Stimulated activated CD8-positive, alpha-beta memory T cell treated with anti-CD3 and anti-CD28 coated beads, Interleukin-7, amount 100 ng/mL, for 4 hours (primary cell): ENCODE data around the gene VEPH1.

ENCODE experiments used
- DNase-seq, 2 donors: peaks; one replicate each; pipeline ENCODE4 v3.0.0-alpha.2; 2020; ENCODE audit warnings: low read depth in 2 of 2

VEPH1 gene

GRCh38 chr3:157429708-157430107 lies 73.5 kb downstream of the VEPH1 start:
- no peak for DNase-seq

- no peak for DNase-seq
Measured at GRCh38 chr3:157428853-157429252, 74.4 kb downstream of the VEPH1 start.

- DNase-seq, result no peak
Measured at GRCh38 chr3:157427901-157428300, 75.3 kb downstream of the VEPH1 start.

- no peak for DNase-seq
Measured at GRCh38 chr3:157423337-157423736, 79.9 kb downstream of the VEPH1 start.

GRCh38 chr3:157420606-157421130 lies 82.5 kb downstream of the VEPH1 start:
- no peak for DNase-seq

DNA sequence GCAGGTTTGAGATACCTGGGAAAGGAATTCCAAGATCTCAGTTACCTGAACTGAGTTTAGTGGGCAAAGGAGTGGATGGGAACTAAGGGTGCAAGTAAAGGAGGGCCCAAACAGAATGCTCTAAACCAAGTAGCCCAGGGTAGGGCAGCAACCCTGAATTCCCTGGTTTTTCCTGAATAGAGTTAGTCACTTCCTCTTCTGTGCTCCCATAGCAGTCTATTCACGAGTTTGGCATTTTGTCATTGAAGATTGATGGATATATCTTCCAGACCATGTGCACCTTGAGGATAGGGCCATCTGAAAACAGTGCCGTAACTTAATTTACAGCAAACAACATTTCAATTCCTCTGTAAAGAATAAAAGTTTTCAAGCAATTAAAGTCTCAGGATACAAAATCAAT lies 85.1 kb downstream of the VEPH1 start:
- DNase-seq, result no peak

DNA sequence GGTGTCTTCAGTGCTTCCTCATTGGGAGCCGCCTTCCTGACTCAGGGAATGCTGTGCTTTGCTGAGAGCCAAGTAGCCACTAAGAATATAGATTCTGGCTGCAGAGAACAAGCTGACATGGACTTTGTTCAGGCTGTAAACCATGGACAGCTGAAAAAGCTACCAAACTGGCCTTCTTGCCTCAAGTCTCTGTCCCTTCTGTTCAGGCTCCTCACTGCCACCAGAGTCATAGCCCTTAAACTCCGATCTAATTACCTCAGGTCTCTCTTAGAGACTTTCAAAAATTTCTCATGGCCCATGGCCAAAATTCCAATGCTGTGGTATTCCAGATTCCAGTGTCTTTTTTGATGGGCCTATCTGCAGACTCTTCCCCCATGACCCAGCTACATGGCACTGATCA lies 86.0 kb downstream of the VEPH1 start:
- no peak for DNase-seq

DNA sequence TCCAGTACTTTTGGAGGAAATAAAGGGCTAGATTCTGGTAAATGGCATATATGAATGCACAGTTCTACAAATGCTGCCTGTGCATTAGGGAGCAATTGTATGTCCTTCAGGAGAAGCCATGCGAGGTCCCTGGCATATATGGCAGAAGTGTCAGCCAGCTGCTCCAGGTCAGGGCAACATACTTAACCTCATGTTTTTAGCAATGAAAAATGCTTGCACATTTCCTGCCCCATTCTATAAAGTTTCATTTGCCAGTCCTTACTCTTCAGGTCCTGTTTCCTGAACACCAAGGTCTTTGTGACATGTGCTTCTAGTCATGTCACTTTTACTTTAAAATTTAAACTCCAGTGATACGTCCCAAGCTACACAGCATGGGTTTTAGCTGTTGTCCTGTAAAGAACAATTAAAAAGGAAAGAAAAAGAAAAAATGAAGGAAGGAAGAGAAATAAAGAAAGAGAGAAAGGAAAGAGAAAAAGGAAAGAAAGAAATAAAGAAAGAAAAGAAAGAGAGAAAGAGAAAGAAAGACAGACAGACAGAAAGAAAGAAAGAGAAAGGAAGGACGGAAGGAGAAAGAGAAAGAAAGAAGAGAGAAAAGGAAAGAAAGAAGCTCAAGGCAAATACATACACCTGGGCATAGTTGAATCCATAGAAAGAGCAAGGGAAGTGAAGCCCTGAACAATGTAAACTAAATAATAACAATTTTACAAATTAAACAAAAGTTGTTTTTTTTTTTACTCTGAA lies 86.7 kb downstream of the VEPH1 start:
- no peak for DNase-seq

DNA sequence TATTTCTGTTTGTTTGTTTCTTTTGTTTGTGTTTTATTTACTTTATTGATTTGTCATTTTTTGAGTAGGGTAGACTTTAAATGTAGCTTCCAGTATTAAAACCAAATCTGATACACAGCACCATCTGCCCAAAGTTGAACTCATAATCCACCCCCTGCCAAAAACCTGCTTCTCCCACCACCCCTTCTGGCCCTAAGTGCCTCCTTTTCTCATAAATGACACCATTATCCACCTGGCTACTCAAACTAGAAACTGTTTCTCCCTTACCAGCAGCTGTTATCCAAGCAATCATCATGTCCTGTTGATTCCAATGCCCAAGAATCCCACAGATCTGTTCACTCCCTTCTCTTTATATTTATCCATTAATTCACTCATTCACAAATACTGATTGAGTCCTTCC lies 88.4 kb downstream of the VEPH1 start:
- no peak for DNase-seq

DNA sequence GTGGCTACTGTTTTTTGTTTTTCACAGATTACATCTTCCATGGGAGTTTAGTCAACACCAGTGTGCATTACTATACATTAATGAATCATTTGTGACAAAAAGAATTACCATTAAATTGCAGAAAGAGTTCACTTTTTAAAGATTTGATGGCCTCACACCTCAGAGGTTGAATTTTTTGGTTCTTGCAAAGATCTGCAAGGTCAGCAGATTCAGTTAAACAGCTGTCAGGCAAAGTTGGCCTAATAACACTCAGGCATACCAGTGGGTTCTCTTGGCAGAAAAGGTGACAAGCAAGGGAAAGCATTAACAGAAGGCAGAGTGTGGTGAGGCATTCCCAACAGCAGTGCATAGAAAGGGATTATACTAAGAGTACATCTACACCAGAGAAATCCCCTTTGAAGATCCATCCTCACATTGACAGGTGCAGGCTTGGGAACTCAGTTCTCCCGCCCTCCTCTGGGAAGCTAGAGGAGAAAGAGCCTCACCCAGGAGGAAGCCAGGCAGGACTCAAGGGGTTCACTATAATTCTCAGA lies 90.8 kb downstream of the VEPH1 start:
- no peak for DNase-seq

DNA sequence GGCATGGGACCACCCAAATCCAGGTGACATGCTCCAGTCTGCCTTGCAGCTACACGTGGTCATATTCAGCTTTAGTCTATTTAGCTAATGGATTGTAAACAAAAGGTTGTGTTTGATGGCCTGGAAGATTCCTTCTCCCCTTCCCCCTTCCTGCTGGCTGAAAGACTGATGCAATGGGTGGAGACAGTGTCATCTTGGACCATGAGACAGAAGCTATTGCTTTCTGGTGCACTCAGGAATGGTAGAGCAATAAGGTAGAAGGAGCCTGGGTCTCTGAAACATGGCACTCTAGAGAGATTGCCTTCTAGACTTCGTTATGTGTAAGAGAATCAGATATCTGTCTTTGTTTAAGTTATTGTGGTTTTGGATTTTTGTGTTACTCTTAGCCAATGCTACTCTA lies 92.3 kb downstream of the VEPH1 start:
- DNase-seq, result no peak

DNA sequence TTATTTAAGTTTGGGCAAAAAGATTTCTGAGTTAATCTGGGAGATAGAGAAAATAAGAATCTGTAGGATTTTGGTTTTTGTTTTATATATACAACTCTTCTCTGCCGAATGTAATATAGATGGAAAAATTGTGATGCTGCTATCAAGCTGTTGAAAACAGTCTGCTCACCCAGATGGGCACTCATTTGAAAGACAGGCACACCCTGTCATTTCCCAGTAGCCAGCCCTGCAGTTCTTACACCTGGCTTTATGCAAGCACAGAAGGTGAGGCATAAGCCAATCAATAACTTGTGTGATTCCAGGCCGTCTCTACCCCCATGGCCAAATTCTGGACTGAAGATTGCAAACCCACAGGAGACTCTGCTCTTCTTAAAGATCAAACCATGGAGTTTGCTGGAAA lies 93.7 kb downstream of the VEPH1 start:
- no peak for DNase-seq

DNA sequence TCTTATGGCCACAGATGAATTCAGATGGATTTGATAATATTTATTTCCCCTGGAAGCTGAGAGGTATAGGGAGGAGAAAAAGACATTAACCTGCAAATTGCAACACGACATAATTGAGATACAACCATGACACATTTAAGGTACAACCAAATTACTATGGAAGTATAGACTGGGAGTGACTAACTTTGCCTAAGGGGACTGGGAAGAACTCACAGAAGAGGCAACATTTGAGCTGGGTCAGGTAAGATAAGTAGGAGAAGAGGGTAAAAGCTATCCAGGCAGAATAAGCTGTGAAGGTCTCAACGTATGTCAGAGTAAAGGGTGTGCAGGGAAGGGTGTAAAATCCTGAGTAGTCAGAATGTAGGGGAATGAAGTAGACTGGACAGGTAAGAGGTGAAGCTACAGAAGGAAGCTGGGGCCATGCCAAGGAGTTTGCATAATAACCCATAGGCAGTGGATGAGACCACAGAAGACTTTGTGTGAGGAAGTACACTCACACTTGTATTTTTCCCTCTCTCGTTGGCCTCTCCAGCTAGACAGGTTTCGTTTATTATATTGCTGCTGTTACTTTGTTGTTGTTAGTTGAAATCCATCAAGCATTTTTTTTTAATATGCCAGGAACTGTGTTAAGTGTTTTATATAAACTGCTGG lies 94.6 kb downstream of the VEPH1 start:
- no peak for DNase-seq

GRCh38 chr3:157407769-157408168 lies 95.4 kb downstream of the VEPH1 start:
- DNase-seq, result no peak

GRCh38 chr3:157406394-157406793 lies 96.8 kb downstream of the VEPH1 start:
- no peak for DNase-seq

- no peak for DNase-seq
Measured at GRCh38 chr3:157405457-157405856, 97.8 kb downstream of the VEPH1 start.

DNA sequence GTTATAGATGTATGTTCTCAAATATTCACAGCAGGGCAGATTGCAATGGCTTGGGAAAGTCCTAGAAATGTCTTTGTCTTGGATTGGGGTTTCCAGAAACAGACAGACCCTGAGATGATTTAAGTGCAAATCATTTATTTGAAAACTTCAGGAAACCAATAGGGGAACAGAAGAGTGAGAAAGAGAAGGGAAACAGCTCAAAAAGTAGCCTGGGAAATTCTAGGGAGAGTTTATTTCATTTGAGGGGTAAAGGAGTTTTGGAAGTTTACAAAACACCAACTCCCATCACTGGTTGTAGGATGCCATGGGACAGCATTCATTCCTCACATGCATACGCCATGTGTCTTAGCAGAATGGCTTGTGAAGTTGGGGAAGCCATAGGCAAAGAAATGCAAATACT lies 98.8 kb downstream of the VEPH1 start:
- DNase-seq, result no peak

DNA sequence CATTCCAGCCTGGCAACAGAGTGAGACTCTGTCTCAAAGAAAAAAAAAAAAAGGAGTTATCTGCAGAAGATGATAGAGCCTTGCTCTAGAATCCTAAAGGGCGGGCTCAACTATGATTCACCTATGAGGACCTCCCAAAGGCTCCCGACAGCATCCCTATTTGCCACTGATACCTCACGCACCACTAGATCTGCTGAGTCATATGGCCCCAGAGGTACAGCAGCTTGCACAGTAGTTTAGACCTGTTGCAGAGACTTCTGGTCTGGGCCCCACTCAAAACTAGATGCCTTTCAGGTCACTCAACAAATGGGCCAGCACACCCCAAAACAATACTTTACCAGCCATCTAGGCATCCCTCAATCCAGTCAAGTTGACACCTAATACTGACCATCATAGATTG lies 104.6 kb downstream of the VEPH1 start:
- DNase-seq, result no peak

DNA sequence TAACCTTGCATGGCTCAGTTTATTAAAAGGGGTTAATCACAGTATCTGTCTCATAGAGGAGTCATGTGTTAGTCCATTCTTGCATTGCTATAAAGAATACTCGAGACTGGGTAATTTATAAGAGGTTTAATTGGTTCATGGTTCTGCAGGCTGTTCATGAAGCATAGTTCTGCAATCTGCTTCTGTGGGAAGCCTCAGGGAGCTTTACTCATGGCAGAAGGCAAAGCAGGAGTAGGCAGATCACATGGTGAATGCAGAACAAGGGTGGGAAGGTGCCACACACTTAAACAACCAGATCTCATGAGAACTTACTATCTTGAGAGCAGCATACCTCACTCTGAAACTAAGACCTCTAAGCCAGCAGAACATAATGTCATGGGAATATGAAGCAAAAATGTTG lies 108.8 kb downstream of the VEPH1 start:
- DNase-seq, result no peak

- no peak for DNase-seq
Measured at GRCh38 chr3:157393113-157393512, 110.1 kb downstream of the VEPH1 start.

- no peak for DNase-seq
Measured at GRCh38 chr3:157392104-157392503, 111.1 kb downstream of the VEPH1 start.

DNA sequence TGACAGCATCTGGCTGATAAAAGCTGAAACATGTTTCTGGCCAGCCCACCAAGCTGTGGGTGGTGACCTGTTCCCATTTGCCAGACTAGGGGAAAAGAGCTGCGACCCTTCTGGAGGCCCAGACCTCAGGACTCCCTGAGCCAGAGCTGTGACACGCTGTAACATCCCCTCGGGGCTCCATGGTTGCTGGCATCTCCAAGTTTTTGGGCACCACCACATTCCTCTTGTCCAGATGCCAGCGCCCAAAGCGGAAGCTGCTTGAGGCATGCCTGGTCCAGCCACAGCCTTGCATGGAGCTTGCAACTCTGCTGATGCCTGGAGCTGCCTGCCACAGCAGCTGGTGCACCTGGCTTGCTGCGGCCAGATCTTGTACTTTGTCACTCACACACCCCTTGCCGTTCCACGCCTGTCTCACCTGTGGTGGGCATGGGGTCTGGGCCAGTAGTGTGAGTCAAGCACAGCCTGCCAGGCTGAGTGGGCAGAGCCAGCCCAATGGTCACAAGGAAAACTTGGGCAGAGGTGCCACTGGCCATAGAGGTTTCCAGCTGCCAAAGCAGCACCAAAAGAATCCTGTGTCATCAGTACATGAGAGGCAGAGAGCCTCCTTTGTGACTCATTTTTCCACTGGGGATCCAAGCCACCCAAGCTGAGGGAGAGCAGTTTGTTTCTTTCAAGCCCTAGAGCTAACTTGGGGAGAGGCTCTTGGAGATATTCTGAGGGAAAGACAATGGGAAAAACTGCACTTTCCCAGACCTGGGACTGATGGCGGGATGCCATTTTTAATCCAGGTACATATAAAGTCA lies 112.3 kb downstream of the VEPH1 start:
- no peak for DNase-seq
